Kidney tubule cell (primary cell): ENCODE data around the gene CACNA1E.
A peak's percentile ranks its signal among the peaks of the same experiment; 100 is the strongest.

Experiments
- DNase-seq: peaks from one replicate; pipeline ENCODE4 v3.0.0-alpha.2; 2018; ENCODE audit warnings: low spot score

CACNA1E gene

DNA sequence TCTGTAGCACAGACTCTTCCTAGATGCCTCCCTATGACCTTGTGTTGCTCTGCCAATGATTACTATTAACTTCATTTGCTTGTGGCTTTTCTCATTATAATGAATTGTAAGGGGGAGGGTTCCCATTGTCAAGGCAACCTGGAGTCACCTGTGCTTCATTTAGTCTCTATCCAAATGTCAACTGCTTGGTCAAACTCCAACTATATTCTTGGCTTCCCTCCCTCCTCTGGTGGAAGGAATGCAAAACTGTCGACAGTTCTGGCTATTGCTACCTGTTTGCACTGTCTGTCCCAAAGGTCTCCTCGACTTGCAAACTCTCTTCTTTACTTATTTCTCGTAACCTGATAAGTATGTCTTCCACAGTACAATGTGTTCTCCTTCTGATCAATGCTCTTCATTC lies 100.3 kb downstream of the CACNA1E start:
- DNase-seq, result peak; percentile 6

DNA sequence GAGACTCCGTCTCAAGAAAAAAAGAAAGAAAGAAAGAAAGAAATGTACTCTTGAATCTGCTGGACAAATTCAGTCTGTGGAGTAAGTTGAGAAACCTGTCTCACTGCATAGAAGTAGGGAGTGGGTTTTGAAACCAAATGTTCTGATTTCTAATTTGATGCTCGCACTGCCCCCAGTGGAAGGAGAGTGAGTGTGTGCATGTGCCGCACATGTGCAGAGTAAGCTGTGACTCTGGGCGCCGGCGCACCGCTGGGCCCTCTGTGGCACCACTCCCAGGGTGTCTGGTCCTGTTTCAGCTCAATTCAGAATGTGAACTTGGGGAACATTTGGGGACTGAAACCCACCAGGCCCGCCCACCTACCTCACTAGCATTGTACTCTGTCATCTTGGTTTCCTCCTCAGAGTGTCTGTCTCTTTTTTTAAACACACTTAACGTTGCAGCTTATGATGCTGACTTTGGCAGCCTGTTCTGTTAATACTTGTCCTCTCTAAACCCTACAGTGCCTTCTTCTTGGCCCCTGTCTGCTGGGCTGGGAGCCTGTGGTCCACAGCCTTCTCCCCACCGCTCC lies 104.6 kb downstream of the CACNA1E start:
- no peak for DNase-seq

DNA sequence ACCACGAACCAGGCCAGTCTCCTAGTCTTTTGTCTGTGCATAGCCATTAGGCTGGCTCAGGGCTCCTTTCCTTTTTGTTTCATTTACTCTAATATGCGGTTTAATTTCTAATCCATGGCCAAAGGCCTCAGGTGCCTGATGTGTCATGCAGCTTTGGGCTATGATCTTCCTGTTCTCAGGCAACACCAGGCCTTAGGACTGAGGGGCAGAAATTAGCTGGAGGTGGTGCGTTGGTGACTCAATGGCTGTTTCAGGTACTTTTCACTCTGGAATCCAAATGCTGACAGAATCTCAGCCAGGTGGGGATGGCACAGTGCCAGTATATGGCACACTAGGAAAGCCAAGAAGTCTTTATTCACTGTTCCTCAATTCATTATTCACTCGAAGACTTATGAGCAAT lies 105.3 kb downstream of the CACNA1E start:
- peak; percentile 72 for DNase-seq

DNA sequence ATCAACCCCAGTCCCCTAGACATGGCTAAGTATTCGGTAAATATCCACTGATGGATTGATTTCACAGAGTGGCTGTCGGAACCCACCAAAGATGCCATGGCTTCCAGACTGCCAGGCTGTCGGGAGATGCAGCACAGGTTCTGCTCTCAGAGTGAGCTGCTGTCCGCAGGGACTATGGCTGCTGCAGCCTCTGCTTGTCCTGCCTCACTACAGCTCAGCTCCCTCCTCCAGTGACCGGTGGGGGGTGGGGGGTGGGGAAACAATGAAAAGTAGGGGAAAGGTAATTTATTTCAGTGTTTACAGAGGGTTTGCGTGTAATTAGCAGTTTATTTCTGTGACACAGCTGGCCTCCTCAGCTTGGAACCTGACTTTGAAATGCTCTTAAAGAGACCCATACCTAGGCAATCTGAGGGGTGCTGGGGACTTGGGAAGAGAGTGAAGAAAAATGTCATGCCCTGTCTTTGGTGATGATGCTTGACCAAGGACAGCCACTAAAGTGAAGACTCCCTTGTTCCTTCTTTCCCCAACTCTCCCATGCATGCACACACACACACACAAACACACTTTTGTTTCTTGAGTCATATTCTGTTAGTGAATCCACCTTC lies 109.0 kb downstream of the CACNA1E start:
- DNase-seq, result no peak

DNA sequence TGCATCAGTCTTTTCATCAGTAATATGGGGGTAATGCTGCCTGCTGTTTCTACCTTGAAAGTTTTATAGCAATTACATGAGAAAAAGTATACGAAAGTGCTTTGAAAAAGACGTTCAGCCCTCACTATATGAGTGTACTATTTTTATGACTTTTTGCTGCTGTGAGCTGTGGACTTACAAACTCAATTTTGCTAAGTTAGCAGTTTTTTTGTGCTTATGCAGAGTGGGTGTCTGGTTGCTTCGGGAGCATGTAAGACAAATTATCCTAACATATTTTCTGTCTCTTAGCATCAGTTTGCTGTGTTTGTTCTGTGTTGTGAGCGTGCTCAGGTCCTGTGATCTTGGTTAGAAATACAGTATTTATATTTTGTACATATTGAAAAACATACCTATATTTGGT lies 109.7 kb downstream of the CACNA1E start:
- DNase-seq, result no peak

DNA sequence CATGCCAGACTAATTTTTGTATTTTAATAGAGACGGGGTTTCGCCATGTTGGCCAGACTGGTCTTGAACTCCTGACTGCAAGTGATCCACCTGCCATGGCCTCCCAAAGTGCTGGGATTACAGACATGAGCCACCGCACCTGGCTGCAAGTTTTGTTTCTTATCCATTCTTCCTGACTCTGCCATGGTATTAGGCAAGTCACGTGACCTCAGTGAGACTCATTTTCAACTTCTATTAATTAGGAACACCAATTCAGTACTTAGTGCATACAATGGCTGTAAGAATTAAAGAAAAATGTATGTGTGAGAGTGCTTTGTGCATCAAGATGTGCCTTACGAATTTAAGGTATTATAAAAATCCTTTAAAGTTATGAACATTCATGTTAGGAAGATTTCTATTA lies 111.2 kb downstream of the CACNA1E start:
- no peak for DNase-seq

DNA sequence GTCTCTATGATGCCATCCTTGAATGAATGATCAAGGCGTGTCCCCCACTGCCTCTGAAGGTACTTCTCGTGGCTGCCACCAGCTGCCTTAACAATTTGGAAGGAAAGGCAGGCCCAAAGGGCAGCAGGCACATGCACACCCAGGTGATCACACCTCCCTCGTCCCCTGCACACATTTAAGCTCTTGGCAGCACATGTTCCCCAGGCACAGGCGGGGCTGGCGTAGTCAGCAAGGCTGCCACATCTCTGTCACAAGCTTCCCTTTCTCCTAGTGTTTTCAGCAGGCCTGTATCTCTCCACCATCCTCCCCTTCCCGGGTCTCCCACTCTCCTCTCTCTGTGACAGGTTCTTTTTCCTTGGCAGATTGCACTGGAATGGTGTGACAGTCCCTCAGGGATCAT lies 111.9 kb downstream of the CACNA1E start:
- DNase-seq, result no peak

DNA sequence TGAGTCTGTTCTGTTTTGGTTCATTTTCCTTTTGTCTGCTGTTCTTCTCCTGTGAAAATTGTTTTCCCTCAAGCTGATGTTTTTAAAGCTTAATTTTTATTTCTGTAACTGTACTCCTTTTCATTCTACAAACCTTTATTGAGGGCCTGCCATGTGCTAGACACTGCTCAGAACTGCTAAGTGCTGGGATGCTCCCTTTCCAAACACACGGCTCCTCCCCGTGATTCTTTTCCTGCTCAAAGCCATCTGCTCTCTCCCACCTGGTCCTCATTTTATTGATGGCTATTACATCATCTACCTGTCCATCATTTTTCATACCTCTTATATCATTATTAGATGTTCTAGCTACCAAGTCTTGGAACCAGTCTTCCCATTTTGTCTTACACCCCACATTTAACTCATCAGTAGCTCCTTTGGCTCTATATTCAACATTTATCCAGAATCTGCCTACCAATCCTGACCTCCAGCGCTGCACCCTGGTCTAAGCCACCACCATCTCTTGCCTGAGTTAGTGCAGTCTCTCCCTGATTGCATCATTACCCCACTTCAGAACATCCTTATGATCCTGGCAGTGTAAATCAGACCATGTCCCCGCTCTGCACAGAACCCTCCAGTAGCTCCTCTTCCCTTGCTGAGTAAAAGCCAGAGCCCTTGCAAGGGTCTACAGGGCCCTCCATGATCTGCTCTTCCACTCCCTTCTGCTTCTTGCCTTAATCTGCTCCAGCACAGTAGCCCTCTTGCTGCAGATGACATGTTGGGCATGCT lies 118.1 kb downstream of the CACNA1E start:
- no peak for DNase-seq

DNA sequence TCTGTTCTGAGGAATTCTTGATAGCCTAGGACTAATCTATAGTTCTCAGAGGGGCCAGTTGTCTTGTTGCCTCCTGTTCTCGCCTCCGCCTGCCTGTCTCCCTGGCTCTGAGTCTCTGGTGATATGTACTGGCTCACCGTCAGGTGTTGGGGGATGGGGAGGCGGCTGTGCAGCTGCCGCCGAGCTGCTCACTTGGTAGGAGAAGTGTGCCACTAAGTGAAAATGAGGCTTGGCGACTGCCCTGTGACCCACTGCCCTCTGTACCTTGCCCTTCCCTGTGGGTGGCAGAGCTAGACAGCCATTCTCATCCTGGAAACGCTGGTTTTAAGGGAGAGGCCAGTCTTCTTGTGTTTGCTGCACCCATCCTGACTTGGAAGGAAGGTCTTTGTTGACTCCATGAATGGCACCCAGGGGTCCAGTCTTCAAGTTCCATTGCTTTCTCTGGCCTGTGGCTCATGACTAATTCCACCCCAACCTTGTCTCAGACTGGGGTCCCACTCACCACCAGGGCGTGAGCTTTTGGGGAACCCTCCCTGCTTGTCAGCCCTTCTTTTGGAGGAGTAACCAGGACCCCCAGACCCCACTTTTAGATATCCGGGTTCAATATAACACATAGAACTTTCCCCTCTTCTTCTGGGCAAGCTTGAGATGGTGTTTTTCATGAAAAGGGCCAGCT lies 120.6 kb downstream of the CACNA1E start:
- DNase-seq, result no peak

DNA sequence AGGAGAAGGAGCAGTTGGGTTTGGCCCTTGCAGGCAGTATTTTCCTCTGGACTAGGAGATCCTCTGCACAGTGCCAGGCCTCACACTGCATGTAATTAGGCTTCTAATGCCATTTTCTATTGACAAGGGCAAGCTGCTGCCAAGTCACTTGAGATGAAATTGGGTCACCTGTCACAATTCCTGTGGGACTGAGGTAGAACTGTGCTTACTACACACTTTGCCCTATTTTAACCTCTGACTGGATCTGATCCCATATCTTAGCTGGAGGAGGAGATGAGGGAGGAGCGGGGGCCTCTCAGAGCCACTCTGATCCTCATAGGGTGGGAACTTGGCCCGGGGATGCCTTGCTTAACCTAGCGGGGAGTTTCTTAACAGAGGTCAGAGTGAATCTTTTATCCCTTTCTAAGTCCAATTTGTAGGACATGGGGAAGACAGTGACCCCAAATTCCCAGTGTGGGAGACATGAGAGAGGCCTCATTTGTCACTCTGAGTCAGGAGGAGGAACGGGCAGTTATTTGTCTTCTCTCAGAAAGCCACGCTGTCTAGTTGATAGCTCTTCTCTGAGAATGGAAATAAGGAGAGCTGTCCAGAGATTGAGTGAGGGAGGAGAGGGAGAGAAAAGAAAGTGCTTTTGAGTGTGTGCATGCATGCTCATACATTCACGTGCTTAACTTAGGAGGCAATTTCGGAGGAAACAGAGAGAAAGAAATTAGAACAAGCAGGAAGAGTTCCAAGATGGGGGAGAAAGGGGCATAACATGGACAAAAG lies 121.3 kb downstream of the CACNA1E start:
- no peak for DNase-seq

DNA sequence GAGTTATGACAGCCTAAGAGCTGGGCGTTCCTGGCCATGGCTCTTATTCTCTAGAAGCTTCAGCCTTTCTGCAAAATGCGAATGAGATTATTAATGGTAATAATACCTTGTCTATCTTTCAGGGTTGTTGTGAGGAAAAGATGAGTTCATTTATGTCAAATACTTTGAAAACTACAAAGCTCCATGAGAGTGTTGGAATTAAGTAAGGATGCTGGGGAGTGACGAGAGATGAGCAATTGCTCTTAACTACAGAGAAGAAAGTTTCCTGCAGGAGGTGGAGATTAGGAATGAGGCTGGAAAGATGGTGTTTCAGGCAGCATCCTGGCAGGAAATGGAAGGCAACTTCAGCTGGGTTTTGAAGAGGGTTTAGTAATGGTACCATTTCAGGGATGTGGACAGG lies 124.2 kb downstream of the CACNA1E start:
- no peak for DNase-seq

DNA sequence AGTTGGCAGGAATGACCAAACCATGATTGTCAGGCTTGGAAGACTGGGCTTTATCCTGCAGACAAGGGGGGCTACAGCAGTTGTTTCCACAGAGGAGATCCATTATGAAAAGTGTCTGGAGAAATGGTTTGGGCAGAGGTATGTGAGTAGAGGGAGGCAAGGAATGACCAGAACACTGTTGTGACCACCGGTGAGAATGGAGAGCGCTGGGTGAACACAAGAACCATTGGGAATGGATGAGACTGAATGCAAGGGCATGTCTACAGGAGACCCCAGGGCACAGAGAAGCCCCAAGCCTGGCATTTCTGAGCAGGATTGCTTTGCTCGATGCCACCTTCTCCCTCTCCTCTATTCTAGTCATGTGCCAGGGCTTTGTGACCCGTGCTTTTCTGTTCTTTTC lies 125.1 kb downstream of the CACNA1E start:
- DNase-seq, result no peak

DNA sequence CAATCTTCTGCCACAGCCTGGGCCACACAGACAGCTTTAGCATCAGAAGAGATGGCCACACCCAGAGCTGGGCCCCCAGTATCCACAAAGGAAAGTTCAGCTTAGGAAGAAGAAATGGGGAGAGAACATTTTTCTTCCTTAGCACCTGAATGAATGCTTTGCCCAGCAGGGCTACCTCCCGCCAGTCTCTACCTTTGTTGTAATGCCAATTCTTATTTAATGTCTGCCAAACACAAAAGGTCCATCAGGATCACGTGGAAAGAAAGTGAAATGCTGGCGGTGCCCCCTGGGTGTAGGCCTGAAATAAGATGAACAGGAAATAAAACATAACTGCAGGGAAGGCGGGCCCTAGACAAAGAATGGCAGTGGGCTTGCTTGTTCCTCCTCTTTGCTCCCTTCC lies 125.6 kb downstream of the CACNA1E start:
- DNase-seq, result no peak

DNA sequence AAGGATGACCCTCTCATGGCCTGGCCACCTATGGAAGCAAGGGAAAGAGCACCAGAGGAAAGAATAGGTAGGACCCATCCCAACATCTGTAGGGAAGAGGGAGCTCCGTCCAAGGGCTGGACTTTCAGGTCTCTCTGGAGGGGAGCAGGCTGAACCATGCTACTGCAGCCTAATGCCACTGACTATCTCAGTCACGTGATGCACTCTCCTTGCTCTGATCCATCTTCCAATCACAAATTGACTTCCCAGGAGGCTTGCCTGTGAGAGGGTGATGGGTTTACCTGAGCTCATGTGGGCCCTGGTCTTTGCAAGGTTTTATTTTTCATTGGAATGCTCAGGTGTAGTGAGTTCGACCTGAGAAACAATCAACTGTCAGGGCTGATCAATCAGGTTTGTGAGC lies 128.8 kb downstream of the CACNA1E start:
- DNase-seq, result no peak

DNA sequence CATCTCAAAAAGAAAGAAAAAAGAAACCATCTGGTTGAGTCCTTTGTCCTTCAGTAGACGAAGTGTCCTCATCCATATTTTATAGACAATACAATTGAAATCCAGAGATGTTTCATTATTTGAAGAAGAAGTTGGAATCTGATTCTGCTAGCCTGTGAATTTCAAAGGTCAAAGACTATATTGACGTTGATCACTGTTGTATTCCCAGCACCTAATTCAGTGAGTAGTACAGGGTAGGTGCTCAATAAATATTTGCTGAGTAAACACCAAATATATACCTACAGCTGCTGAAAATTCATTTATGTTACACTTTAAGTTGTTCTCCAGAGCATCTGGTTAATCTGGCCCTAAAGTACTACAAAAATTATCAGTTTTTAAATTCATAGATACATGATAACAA lies 135.2 kb downstream of the CACNA1E start:
- DNase-seq, result no peak

DNA sequence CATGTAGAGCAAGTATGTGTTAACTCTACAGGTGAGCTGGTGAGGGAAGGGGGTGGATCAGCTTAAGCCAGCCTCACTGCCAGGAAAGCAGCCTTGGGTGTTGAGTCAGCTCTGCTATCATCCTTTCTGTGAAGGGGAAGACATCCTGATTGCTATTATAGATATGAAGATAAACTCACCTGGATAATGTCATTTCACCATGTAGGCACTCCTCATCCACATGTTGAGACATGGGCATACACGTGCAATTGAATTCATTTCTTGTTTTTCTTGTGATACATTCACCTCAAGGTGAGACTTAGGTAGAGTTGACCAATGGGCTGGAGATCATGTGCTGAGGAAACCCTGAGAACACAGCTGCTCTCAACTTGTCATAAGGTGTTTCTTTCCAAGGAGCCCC lies 136.9 kb downstream of the CACNA1E start:
- DNase-seq, result no peak

DNA sequence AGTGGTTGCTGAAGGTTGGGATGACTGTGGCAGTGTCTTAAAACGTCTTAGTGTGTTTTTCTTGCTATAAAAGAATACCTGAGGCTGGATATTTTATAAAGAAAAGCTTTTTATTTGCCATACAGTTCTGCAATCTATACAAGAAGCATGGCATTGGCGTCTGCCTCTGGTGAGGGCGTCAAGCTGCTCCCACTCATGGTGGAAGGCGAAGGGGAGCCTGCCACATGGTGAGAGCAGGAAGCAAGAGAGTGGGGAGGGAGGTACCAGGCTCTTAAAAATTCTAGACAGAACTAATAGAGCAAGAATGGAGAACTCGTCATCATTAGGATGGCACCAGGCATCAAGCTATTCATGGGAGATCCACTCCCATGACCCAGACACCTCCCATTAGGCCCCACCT lies 140.5 kb downstream of the CACNA1E start:
- DNase-seq, result no peak

DNA sequence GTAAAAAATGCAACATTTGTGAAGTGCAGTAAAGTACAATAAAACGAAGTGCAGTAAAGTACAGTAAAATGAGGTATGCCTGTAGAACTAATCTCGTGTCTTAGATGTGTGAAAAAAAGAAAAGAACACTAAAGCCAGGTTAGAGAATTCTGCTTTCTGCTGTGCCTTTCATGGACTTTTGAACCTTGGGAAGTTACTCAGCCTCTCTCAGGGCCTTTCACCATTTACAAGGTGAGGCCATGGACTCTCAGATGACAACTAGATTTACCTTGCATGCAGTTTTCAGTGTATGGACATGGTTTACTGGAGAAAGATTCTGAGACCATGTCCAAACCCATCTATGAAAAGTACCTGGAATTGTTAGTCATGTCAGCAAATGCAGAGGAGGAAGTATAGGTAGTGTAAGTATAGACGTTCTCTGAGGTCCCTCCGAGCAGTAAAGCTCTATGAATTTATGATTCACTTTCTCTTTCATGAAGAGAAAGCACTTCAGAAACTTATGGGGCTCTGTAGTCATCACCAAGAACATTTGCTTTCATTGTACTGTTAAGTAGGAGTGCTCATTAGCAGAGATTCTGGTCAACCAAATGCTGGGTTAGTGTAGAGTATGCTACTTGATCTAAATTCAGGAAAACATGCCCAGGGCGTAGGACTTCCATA lies 143.1 kb downstream of the CACNA1E start:
- DNase-seq, result no peak

DNA sequence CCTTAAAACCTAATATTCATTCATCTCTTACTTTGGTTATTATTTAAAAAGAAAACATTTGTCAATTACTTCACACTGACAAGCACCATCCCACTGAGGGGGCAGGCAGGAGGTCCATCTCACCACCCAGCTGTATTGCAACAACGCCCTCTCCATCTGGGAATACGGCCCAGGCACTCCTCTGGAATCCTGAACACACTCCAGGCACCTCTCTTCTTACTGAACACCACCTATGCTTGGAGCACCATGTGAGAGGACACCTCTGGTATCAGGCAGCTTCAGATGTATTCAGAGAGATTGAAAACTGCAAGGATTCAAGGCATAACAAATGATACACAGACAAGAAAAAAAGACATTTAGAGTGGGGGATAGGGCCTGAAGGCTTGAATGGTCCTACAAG lies 147.1 kb downstream of the CACNA1E start:
- DNase-seq, result no peak

DNA sequence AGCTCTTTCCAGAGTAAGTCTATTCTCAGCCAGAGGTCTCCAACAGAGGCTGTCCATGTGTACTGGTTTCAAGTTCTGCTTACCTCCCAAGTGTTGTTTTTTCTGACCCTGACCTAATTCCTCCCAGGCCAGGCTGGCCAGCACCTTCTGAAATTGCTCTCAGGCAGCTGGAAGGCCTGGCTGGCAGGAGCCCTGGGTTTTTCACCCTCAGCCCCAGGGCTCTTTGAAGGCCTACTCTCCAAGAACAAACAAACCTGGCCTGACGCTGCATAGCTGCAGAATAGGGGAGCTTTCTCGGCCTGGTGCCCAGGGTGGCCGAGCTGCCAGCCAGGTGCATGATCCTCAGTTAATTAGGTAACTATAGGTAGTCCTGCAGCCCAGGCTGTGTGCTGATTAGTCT lies 147.5 kb downstream of the CACNA1E start:
- DNase-seq, result no peak

DNA sequence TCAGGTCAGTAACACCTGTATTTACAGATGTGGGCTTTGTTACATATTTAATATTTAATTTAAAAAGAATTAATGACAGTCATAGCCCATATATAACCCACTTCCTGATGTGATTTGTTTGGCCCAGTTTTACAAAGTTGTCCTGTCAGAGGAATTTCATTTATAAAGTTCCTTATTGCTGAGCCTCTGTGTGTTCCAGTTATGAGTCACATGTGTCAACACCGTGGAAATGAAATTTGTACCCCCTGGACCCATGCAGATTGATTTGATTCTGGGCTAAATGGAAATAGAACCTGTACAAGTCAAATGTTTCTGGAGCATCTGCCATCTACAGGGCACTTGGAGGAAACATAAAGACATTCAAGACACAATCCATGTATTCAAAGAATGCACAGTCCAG lies 149.2 kb downstream of the CACNA1E start:
- DNase-seq, result peak; percentile 1

DNA sequence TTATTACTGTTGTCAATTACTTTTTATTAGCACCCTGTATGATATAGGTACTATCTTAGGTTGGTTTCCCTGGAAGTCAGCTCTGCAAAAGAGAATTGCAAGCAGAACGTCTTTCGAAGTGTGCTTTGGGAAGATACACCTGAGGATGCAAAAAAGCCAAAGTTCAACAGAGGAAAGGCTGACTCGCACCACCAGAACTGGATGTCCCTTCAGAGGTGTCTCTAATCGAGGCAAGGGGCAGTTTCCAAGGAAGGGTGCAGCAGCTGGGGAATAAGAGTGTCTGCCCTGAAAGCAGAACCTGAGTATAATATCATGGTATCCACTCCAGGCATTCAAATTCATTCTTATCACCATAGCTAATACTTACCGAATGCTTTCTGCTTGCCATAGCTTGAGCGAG lies 149.6 kb downstream of the CACNA1E start:
- no peak for DNase-seq
